Measurements from ENCODE around the gene NUCB1.
"Not testable (repeated sequence)": the region's sequence is repeated elsewhere in the genome, so short reads cannot be mapped to it uniquely, and the experiment has no call there.

NUCB1 gene

DNA sequence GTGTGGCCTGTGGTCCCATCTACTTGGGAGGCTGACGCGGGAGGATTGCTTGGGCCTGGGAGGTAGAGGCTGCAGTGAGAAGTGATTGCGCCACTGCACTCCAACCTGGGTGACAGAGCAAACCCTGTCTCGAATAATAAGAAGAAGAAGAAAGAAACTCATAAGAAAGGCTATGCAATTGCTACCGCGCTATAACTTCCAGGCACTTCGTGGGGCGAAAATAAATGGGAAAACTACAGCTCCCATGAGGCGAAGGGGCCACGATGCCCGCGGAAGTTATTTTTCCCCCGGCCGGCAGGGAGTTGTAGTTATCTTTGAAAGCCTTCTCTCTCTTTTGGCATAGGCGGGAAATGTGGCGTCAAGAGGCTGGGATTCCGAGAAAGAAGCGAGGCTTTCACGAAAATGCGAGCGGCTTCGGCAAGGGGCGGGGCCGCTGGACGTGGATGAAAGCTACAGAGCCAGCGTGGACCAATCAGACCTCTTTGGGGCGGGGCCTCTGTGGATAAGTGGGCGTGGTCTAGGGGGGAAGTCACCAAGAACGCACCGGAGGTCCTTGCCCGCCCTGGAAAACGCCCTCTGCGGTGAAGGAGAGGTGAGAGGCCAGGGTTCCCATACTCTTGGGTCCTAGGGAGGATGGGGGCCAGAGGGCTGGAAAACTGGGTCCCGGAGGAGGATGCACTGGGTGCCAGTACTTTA is at the start of gene NUCB1:
Gene NUCB1 (plus strand): TSS at position 532 of the 696 bp plus-strand sequence. CDS start 485 bp downstream, outside the sequence.
- peak; percentile 99 for DNase-seq

DNA sequence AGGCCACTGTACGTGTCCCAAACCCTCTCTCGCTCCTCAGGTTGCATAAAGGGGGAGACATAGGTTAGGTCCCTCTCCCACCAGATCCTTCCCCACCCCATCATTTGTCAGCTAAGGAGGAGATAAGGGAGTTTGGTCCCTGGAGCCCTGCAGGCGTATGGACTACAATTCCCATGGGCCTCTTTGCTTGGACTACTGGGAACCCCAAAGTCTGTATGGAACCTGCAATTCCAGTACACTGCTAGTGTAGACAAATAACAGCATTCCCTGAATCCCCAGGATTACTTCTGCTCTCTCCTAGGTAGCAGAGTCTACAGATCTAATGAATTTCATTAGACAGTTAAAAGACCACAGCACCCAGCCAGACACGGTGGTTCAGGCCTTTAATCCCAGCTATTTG is 47.8 kb upstream of the NUCB1 start:
- DNase-seq: no peak

DNA sequence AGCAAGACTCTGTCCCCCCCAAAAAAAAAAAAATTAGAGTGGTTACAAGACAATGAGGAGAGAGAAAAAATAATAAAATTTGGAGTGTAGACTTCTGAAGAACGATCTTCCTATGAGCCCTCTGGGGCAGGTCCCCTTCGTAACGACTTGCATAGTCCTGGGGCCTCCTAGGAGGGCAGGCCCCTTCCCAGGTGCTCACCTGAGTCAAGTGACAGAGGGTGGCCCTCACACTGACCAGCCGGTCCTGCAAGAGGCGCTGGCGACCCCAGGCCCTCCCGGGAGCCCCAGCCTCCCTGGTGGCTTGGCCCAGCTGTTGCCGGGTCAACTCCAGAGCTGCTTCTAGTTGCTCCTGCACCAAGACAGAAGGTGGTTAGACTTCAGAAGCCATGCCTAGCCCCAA is 46.6 kb upstream of the NUCB1 start:
- DNase-seq: no peak

DNA sequence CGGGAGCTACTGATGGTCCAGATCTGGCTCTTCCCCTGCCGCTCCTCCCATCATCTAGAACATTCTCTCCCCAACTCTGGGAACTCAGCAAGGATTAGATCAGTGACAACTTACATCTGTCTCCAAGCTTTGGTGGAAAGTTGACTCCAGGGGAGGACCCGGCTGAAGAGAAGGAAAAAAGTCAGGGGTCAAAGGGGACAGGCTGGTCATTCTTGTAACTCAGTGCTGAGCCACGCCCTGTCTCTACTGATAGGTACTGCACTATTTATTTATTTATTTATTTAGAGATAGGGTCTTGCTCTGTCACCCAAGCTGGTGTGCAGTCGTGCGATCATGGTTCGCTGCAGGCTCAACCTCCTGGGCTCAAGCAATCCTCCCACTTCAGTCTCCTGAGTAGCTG is 46.0 kb upstream of the NUCB1 start:
- DNase-seq: no peak

DNA sequence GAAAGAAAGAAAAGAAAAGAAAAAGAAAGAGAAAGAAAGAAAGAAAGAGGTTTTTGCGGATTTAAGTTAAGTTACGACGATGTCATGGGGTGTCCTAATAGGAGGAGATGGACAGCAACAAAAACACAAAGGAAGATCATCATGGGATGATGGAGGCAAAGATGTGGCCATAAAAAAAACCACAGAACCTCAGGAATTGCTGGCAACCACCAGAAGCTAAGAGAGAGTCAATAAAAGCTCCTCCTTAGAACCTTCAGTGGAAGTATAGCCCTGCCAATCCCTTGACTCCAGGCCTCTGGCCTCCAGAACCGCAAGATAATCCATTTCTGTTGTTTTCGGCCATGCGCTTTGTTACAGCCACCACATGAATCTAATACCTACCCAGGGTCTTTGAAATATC is 43.2 kb upstream of the NUCB1 start:
- DNase-seq: no peak

DNA sequence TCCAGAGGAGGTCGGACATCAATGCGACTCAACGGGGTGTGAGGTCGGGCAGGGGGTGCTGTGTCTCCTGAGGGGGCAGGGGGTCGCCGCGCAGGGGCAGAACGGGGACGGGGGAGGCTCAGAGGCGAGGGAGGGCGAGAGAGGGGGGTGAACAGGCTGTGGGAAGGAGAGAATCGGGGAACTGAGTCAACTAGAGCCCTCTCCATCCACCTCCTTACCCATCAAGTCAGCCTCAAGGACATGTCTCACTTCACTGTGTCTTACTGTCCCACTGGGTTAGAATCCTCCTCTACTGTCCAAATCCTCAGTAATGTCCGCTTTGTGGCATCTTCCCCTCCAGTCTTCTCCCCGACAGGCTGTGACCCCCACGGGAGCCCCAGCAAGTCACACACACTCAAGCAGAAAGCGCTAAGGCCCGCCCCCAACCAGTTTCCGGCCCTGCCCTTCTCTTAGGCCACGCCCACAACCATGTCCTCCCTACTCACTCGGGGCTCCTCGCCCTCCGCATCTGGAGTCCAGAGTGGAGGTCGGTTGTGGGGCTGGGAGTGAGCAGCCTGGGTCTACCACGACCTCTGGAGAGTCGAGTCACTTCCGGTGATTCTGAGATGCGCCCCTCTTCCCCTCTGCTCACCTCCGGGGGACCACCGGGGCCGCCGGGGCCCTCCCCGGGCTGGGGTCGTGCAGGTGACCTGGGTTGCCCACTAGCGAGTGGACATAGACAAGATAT is 41.0 kb upstream of the NUCB1 start:
- DNase-seq: peak; percentile 79

DNA sequence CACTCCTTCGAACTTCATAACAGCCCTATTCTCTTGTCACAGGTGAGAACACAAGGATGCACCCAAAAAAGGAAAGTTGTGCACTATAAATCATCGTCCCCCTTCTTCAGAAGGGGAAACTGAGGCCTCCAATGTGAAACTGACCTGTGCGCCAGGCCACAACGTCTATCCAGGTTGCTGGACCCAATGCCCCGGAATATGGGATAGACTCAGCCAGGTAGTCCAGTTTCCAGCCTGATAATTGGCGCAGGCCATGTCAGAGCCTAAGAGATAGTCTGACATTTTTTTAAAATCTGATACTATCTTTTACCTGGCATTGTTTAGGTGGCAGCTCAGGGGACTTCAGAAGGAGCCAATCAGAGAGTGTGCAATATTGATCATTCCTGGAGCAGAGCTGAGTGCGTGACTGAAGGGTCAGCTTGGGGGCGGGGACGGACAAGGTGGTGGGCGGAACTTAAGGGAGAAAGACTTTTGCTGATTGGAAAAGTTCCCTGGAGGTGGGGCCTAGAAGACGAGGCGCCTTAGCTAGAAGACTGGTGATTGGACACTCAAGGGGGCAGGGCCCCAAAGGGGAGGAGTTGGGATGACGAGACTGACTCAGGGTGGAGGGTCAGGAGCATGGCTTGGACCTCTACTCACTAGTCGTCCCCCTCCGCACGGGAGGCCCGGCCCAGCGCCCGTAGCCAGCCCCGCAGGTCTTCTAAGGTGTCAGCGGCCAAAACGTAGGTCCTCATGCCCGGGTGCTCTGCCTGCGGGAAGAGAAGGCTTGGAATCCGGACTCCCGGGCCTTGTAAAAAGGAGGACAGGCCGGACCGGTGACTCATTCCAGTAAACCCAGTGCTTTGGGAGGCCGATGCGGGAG is 40.2 kb upstream of the NUCB1 start:
- DNase-seq: no peak

DNA sequence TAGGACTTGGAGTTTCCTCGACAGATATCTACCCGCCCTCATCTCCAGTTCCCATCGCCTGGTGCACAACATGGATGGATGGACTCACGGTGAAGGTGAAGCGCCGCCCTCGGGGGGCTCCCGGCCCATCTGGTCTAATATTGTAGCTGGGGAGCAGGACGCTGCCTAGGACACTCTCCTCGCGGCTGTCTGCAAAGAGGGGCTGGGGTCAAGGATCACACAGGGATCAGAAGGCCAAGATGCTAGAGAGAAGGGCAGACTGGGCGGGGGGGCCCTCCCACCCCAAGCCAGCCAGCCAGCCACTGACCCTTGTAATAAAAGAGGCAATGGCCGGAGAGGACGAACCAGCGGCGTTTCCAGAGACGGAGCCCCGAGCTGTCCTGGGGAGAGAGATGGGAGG is 38.8 kb upstream of the NUCB1 start:
- no peak for DNase-seq

DNA sequence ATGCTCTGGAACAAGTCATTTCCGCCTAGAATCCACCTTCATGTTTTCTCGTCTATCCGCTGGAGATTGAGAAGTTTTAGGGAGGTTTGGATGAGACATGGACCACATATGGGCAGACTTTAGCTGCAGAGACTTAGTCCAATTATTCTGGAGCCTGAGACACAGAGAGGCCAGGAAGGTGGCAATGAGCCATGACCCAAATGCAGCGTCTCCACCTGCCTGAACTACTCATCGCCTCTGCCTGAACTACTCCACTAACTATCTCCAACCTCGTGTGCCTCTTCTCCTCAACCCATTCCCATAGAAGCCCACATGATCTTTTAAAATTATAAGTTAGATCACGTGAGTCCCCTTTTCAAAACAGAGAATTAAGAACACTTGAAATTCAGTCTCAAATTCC is 37.3 kb upstream of the NUCB1 start:
- DNase-seq: no peak

DNA sequence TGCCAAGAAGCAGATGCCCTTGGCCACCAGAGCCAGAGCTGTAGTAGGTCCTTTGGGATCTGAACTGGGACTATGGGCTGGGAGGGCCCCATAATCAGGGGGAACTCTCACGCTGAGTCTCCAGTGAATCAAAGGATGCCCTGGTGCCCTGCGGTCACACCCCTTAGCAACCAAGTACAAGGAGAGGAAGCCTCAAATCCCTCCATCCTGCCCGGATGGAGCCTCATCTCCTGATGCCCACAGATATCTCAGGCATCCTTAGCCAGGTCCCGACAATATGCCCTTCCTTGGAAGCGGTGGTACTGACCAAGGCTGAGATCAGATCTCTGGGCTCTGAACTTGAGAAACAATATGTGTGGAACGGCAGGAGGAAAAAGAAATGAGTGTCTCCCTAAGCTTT is 33.4 kb upstream of the NUCB1 start:
- DNase-seq: no peak

DNA sequence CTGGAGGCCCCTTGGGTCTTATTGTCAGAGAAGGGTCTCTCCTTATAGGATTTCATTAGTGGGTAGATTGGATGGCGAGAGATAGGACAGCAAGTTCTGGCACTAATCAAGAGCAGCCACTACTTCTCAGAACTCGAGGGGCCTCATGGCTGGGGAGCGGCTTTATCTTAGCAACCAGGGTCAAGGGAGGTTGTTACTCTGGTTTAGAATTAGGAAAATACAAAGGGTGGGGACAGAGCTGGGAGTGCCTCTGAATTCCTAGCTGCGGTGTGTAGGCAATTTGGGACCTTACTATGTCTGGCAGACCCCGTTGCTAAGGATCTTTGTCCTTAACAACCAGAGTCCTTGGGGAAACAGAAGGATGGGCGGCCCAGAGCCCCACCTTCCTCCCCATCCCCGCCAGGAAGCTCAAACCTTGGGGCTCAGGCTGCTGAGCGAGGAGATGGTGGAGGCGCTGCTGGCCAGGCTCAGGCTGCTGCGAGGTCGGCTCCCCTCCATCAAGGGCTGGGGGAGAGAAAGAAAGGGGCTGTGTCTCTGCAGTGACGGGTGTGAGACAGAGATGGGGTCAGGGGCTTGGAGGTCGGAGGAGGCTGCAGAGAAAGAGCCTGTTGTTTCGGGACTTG is 32.9 kb upstream of the NUCB1 start:
- DNase-seq: no peak

DNA sequence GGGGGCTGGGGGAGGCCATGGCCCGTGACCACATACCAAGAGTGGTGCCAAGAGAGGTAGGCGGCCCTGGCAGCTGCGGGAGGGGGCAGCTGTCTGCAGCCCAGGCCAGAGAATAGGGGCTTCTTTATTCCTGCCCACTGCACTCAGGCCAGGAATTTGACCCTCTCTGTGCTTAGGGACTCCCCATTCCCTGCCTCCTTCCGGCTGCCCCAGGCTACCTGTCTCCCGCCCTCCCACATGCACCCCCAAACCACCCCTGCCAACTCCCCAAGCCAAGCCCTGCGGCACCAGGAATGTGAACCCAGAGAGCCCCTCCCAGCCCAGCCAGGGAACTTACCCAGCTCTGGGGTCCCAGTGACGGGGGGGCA is 32.4 kb upstream of the NUCB1 start:
- no peak for DNase-seq

DNA sequence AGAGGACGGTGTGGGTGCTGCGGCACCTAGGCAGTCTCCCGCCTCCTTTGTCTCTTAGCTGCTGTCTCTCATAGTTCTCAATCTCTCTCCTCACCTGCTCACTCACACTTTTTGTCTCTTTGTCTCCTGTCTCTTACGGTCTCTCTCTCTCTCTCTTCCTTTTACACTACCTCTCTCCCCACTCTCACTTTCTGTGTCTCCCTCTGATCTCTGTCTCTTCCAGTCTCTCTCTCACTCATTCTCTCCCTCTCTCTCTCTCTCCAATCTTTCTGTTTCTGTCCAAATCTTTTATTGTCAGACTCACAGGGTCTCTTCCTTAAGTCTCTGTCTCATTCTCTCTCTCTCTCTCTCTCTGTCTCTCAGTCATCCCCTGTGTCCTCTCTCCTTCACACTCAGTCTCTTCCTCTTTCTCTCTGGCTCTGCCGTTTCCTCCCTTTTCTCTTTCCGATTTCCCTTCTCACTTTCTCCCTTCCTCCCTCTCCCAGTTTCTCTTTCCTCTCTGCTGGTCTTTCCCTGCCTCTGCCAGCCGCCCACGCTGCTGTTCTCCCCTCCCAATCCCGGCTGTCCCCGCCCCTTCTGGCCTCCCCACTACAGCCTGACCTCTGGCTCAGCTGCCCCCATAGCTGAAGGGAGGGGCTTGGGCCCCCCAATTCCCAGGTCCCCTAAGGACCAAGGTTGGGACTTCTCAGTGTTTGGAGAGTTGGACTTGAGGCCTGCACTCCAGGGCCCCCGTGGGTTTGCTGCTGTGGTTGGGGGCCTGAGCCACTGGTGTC is 31.8 kb upstream of the NUCB1 start, which contains the start of gene PLEKHA4:
Gene PLEKHA4 (minus strand): TSS at position 504 of the 773 bp plus-strand sequence. CDS start 997 bp downstream, outside the sequence.
- no peak for DNase-seq

DNA sequence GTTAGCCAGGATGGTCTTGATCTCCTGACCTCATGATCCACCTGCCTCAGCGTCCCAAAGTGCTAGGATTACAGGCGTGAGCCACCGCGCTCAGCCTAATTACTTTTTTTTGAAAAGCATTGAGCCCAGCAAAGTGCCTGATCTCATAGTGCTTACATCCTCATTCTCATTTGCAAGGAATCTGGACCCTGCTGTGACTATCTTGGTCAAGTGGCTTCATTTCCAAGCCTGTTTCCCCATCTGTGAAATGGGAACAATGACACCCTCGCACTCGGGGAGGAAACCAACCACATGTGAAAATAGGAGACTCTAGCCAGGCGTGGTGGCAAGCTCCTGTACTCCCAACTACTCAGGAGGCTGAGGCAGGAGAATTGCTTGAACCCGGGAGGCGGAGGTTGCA is 30.1 kb upstream of the NUCB1 start:
- DNase-seq: no peak

DNA sequence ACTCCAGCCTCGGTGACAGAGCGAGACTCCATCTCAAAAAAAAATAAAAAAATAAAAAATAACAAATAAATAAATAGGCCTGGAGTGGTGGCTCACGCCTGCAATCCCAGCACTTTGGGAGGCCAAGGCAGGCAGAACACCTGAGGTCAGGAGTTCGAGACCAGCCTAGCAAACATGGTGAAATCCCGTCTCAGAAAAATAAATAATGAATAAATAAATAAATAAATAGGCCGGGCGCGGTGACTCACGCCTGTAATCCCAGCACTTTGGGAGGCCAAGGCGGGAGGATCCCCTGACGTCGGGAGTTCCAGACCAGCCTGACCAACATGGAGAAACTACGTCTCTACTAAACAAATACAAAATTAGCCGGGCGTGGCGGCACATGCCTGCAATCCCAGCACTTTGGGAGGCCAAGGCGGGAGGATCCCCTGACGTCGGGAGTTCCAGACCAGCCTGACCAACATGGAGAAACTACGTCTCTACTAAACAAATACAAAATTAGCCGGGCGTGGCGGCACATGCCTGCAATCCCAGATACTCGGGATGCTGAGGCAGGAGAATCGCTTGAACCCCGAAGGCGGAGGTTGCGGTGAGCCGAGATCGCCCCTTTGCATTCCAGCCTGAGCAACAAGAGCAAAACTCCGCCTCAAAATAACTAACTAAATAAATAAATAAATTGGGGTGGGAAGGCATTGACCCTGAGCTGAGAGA is 28.5 kb upstream of the NUCB1 start:
- not testable (repeated sequence) for DNase-seq

DNA sequence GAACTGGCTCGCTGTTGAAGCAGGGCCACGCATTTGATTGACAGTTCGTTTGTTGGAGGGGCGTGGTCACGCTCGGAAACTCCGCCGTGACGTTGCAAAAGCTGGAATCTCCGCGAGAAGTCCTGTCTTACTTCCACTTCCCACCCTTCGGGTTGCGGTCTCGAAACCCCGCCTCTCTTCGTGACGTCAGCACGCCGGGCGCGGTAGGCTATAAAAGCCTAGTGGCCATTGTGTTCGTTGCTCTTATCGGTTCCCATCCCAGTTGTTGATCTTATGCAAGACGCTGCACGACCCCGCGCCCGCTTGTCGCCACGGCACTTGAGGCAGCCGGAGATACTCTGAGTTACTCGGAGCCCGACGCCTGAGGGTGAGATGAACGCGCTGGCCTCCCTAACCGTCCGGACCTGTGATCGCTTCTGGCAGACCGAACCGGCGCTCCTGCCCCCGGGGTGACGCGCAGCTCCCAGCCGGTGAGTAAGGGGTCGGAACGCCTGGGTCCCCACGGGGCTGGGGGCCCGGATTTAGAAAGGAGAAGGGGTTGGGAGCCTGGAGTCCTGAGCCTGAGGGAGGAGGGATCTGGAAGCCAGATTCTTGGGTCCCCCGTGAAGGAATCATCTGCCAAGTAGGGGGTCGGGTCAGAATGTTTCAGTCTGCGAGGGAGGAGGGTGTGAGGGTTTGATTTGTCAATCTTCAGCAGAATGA is 27.8 kb upstream of the NUCB1 start, which contains the start of gene PPP1R15A:
Gene PPP1R15A (plus strand): TSS at position 240 of the 702 bp plus-strand sequence. CDS start 813 bp downstream, outside the sequence.
- DNase-seq: peak; percentile 100

DNA sequence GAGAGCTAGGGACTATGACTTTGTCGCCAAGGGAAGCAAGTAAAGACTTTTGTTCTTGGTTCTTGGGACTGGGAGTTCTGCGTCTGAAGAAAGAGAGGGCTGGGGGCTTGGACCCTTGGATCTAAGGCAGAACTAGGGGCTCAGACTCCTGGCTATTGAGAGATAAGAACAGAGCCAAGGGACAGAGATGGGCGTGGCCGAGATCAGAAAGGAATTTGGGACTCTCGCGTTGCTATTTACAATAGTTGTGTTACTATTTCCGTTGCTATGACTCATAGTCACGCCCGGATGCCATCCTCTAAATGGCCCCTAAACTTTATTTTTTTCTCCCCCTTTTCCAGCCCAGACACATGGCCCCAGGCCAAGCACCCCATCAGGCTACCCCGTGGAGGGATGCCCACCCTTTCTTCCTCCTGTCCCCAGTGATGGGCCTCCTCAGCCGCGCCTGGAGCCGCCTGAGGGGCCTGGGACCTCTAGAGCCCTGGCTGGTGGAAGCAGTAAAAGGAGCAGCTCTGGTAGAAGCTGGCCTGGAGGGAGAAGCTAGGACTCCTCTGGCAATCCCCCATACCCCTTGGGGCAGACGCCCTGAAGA is 27.1 kb upstream of the NUCB1 start:
- DNase-seq: peak; percentile 74

DNA sequence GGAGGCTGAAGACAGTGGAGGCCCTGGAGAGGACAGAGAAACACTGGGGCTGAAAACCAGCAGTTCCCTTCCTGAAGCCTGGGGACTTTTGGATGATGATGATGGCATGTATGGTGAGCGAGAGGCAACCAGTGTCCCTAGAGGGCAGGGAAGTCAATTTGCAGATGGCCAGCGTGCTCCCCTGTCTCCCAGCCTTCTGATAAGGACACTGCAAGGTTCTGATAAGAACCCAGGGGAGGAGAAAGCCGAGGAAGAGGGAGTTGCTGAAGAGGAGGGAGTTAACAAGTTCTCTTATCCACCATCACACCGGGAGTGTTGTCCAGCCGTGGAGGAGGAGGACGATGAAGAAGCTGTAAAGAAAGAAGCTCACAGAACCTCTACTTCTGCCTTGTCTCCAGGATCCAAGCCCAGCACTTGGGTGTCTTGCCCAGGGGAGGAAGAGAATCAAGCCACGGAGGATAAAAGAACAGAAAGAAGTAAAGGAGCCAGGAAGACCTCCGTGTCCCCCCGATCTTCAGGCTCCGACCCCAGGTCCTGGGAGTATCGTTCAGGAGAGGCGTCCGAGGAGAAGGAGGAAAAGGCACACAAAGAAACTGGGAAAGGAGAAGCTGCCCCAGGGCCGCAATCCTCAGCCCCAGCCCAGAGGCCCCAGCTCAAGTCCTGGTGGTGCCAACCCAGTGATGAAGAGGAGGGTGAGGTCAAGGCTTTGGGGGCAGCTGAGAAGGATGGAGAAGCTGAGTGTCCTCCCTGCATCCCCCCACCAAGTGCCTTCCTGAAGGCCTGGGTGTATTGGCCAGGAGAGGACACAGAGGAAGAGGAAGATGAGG is 26.4 kb upstream of the NUCB1 start:
- no peak for DNase-seq

Data from activated T-cell treated with anti-CD3 and anti-CD28 coated beads, Interleukin-2, amount 50 U/mL, for 1 hour (primary cell).